Prostate gland (tissue), 2 donors: ENCODE data around the gene CNPPD1. TPM values are rescaled to one million over a fixed set of nuclear protein-coding genes. Genes with fewer than 3 reads are reported as not detected.

ENCODE experiments used
- DNase-seq: peaks from one replicate; pipeline ENCODE4 v3.0.0-alpha.2; 2019; ENCODE audit warnings: low spot score
- H3K27ac ChIP-seq, 2 donors: fragments of 200-600 bp; sonication (generic); 2 replicates each; pipeline ENCODE4 v1.5.1; 2017 to 2019
- H3K27me3 ChIP-seq: fragments of 200-600 bp; sonication (generic); replicated peaks from 2 replicates; pipeline ENCODE4 v1.5.1; 2019; ENCODE audit not compliant: insufficient read depth
- H3K36me3 ChIP-seq, 2 donors: fragments of 200-600 bp; sonication (generic); 1 replicate in 1 of 2; 2 replicates in 1 of 2; pipeline versions ENCODE4 v1.5.1 to v1.8.1; 2017 to 2019
- H3K4me1 ChIP-seq: fragments of 200-600 bp; sonication (generic); replicated peaks from 2 replicates; pipeline ENCODE4 v1.5.1; 2019
- H3K4me3 ChIP-seq, 2 donors: fragments of 200-600 bp; sonication (generic); 2 replicates each; pipeline ENCODE4 v1.5.1; 2017 to 2019
- H3K9me3 ChIP-seq: fragments of 200-600 bp; sonication (generic); 2 replicates; pipeline ENCODE4 v1.5.1; 2017
- POLR2A ChIP-seq: fragments of 450-650 bp; IDR thresholded peaks from one replicate; pipeline ENCODE4 v1.6.1; 2016; ENCODE audit warnings: antibody characterized with exemption, mild to moderate bottlenecking
- POLR2AphosphoS5 ChIP-seq: sonication (generic); formaldehyde crosslinking; IDR thresholded peaks from one replicate; pipeline ENCODE4 v1.6.1; 2017; ENCODE audit warnings: antibody characterized with exemption
- WGBS: methylation state at CpG from one replicate; pipeline ENCODE4 v1.1.5; 2018; 5-methylcytosine and 5-hydroxymethylcytosine counted together
- intact Hi-C: fragments of 100-400 bp; cut with DNase I; formaldehyde crosslinking; loops from one replicate; pipeline ENCODE4 v1.14.2; 2022
- total RNA-seq, 2 donors: library from RNA; depleted of rRNA; stranded (reverse); fragments of >200 nt; gene quantifications; one replicate each; pipeline ENCODE4 v1.1.0, GENCODE V29; 2016
- TF ChIP-seq, protein P1 (sequence below), 4 experiments: fragments of 200-600 bp in 2 of 4; fragments of 450-650 bp in 2 of 4; sonication (generic) in 2 of 4; IDR thresholded peaks; 1 replicate in 3 of 4; 2 replicates in 1 of 4; pipeline ENCODE4 v1.5.1; 2016 to 2019; ENCODE audit warnings: antibody characterized with exemption in 4 of 4, mild to moderate bottlenecking in 2 of 4, moderate library complexity in 2 of 4

The CNPPD1 gene
- total RNA-seq, 2 donors from 2014 or later: 53.6 to 60.1 TPM

DNA sequence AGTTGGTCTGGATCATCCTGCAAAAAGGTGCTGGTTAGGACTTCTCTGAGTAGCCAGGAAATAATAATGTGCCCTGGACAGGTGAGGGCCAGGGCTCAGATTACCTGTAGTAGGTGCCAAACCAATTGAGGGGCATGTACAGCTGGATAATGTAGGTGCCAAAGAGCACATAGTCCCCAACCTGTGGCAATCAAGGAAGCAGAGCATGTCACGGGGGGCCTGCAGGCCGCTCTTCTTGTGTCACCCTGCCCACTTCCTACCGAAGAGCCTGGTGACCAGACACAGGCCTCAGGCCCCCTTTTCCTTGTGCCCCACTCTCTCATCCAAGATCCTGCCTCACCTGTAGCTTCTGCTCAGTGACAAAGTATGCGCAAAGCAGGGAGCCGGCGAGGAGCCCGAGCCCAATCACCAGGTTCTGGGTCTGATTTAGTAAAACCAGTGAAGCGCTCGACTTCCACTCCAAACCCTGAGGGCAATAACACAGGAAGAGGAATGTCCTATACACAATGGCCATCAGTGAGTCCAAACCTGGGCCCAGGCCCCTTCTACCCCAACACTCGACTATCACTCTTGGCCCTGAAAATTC lies 36.9 kb upstream of the CNPPD1 start:
- DNase-seq: no peak
- H3K4me3 ChIP-seq: no peak overlapping the region
- TF ChIP-seq, protein P1, sequence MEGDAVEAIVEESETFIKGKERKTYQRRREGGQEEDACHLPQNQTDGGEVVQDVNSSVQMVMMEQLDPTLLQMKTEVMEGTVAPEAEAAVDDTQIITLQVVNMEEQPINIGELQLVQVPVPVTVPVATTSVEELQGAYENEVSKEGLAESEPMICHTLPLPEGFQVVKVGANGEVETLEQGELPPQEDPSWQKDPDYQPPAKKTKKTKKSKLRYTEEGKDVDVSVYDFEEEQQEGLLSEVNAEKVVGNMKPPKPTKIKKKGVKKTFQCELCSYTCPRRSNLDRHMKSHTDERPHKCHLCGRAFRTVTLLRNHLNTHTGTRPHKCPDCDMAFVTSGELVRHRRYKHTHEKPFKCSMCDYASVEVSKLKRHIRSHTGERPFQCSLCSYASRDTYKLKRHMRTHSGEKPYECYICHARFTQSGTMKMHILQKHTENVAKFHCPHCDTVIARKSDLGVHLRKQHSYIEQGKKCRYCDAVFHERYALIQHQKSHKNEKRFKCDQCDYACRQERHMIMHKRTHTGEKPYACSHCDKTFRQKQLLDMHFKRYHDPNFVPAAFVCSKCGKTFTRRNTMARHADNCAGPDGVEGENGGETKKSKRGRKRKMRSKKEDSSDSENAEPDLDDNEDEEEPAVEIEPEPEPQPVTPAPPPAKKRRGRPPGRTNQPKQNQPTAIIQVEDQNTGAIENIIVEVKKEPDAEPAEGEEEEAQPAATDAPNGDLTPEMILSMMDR (IDR thresholded peaks at IDR 0.05): no peak
- TF ChIP-seq POLR2AphosphoS5 (no peak), POLR2A (no peak)
- intact Hi-C loops: loop anchor here (10.0 kb wide), 1 partner anchor 81 kb away; no protein-coding TSS in a partner anchor
- no peaks in the 10 kb centered on the region for H3K27me3 ChIP-seq
- H3K4me1 ChIP-seq: peaks cover 14% of the 10 kb centered on the region
- peaks cover 6 to 14% of the 10 kb centered on the region in 2 donors for H3K36me3 ChIP-seq
- H3K27ac ChIP-seq: no peak overlapping the region
- WGBS: 91% methylated on average over 10 of the region's 10 CpGs
- no peaks in the 10 kb centered on the region for H3K9me3 ChIP-seq

DNA sequence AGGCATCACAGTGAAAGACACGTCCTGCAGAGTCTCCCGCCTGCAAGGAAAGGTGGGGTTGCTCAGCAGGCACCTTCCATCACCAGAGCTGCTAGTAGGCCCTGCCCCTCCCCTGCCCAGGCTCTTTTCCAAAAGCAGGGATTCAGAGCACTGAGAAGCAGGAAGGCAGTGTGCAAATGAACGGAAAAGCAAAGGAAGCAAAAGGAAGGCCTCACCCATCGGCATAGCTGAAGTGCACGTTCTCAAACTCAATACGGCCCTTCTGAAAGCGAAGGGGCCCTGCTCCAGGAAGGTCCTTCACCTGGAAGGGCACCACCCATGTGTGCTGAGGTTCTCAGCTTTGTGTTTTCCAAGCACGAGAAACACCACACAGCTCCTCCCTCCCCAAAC lies 36.3 kb upstream of the CNPPD1 start:
- intact Hi-C loops: loop anchor here (10.0 kb wide), 1 partner anchor 82 kb away; no protein-coding TSS in a partner anchor
- H3K4me1 ChIP-seq: peaks cover 11% of the 10 kb centered on the region
- WGBS: 81% methylated on average over 8 of the region's 8 CpGs
- H3K27me3 ChIP-seq: no peaks in the 10 kb centered on the region
- no peak for TF ChIP-seq POLR2A
- TF ChIP-seq, protein P1 (IDR thresholded peaks at IDR 0.05): no peak
- TF ChIP-seq POLR2AphosphoS5: no peak
- H3K4me3 ChIP-seq: no peak overlapping the region
- H3K36me3 ChIP-seq: peaks cover 6 to 14% of the 10 kb centered on the region in 2 donors
- DNase-seq: no peak
- no peak overlapping the region for H3K27ac ChIP-seq
- no peaks in the 10 kb centered on the region for H3K9me3 ChIP-seq

DNA sequence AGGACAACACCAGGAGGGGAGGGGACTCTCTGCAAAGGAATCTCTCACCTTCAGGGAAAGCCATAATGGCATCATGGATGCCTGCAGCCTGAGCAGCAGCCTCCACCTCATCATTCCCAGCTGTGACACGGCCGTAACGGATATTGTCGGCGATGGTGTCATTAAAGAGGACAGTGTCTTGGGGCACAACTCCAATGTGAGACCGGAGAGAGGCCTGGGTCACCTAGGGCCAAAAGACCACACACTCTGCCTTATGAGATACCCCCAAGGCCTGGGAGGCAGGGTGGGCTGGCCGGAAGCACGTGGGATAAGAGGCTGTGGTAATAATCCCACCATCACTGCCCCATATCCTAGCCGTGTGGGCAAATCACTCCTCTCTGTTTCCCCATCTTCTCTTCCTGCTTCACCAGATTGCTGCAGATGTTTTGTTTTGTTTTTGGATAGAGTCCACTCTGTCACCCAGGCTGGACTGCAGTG lies 34.2 kb upstream of the CNPPD1 start:
- peaks cover 6 to 14% of the 10 kb centered on the region in 2 donors for H3K36me3 ChIP-seq

DNA sequence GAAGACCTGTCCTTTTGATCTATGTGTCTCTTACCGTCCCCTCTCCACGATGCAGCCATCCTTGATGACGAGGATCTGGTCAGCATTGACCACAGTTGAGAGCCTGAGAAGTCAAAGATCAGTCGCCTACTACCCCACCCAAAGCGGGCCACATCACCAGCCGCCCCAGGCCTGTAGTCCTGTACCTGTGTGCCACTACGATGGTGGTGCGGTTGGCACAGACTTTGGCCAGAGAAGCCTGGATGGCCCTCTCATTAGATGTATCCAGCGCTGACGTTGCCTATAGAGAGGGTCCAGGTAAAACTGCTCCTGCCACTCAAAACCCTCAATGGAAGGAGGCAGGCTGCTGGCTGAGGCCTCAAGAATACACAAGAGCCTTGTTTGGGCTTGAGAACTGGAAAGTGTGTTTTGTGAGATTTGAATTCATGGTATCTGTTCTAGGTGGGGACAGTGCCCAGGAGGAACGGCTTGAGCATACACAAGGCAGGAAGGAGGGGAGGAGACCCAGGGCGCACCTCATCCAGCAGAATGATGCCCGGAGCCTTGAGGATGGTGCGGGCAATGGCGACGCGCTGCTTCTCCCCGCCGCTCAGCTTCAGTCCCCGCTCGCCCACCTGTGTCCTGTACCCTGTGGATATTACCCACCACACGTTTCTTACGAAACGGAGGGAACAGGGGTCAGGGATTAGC lies 33.6 kb upstream of the CNPPD1 start:
- intact Hi-C loops: loop anchor here (10.0 kb wide), 1 partner anchor 84 kb away; no protein-coding TSS in a partner anchor
- DNase-seq: no peak
- TF ChIP-seq POLR2A (no peak), POLR2AphosphoS5 (no peak)
- TF ChIP-seq, protein P1 (IDR thresholded peaks at IDR 0.05): no peak
- H3K27ac ChIP-seq: no peak overlapping the region
- no peaks in the 10 kb centered on the region for H3K27me3 ChIP-seq
- H3K9me3 ChIP-seq: no peaks in the 10 kb centered on the region
- WGBS: 92% methylated on average over 24 of the region's 24 CpGs
- peaks cover 6 to 14% of the 10 kb centered on the region in 2 donors for H3K36me3 ChIP-seq
- H3K4me3 ChIP-seq: no peak overlapping the region
- peaks cover 11% of the 10 kb centered on the region for H3K4me1 ChIP-seq

More for the DNA sequence above, 34.2 kb upstream of the CNPPD1 start:
- Histone ChIP-seq H3K4me1 (peaks cover 11% of the 10 kb centered on the region), H3K27ac (no peak overlapping the region), H3K27me3 (no peaks in the 10 kb centered on the region), H3K9me3 (no peaks in the 10 kb centered on the region), H3K4me3 (no peak overlapping the region)
- 89% methylated on average over 9 of the region's 9 CpGs for WGBS
- no peak for DNase-seq
- no peak for TF ChIP-seq POLR2AphosphoS5
- TF ChIP-seq, protein P1 (IDR thresholded peaks at IDR 0.05): no peak
- no peak for TF ChIP-seq POLR2A
- intact Hi-C loops: loop anchor here (10.0 kb wide), 1 partner anchor 84 kb away; no protein-coding TSS in a partner anchor
